ENCODE data around the gene MALRD1.

DNA sequence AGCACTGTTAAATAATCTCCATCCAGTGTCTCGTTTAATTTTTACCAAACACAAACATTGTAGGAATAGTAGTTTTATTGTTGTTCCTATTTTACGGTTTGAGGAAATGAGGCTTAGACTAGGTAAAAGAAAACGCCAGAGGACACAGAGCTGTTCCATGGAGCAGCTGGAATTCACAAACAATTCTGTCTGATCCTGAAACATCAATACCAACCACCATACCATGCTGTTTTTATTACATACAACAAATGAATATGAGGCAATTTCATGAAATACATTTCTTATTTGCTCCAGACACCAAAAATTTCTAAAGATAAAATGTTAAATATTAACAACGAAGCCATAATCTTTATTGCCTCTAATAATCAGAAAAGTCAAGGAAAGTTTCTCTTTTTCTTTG lies 9.4 kb downstream of the MALRD1 start:
- TF ChIP-seq, protein P1, sequence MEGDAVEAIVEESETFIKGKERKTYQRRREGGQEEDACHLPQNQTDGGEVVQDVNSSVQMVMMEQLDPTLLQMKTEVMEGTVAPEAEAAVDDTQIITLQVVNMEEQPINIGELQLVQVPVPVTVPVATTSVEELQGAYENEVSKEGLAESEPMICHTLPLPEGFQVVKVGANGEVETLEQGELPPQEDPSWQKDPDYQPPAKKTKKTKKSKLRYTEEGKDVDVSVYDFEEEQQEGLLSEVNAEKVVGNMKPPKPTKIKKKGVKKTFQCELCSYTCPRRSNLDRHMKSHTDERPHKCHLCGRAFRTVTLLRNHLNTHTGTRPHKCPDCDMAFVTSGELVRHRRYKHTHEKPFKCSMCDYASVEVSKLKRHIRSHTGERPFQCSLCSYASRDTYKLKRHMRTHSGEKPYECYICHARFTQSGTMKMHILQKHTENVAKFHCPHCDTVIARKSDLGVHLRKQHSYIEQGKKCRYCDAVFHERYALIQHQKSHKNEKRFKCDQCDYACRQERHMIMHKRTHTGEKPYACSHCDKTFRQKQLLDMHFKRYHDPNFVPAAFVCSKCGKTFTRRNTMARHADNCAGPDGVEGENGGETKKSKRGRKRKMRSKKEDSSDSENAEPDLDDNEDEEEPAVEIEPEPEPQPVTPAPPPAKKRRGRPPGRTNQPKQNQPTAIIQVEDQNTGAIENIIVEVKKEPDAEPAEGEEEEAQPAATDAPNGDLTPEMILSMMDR (IDR thresholded peaks at IDR 0.05) = no peak
- no peak for TF ChIP-seq POLR2A (IDR thresholded peaks at IDR 0.05)

Data from lower leg skin (tissue), 3 donors.